Natural killer cell (primary cell): ENCODE data around the gene THPO. TPM values are rescaled to one million over a fixed set of nuclear protein-coding genes. Genes with fewer than 3 reads are reported as not detected.

Experiments used
- ATAC-seq, 3 donors: fragments of 150-1000 bp in 2 of 3; fragments of 200-7000 bp in 1 of 3; cut with Tn5 transposase; 1 replicate in 1 of 3; 2 replicates in 2 of 3; pipeline ENCODE4 v1.10.0; 2021; ENCODE audit warnings: mild to moderate bottlenecking in 2 of 3, moderate library complexity in 2 of 3
- DNase-seq, 2 donors: peaks; one replicate each; pipeline versions ENCODE4 v3.0.0 to v3.0.0-alpha.2; 2013 to 2021; ENCODE audit warnings: mixed read lengths in 1 of 2
- H3K27ac ChIP-seq: one replicate; pipeline ENCODE4 v1.5.1; 2013; ENCODE audit warnings: mild to moderate bottlenecking, low read length
- H3K27me3 ChIP-seq: one replicate; pipeline ENCODE4 v1.6.1; 2013; ENCODE audit warnings: low read length; ENCODE audit not compliant: control insufficient read depth, insufficient read depth
- H3K36me3 ChIP-seq: one replicate; pipeline ENCODE4 v1.6.1; 2013; ENCODE audit warnings: low read length; ENCODE audit not compliant: control insufficient read depth, insufficient read depth
- H3K4me1 ChIP-seq: one replicate; pipeline ENCODE4 v1.6.1; 2013; ENCODE audit warnings: low read length; ENCODE audit not compliant: control insufficient read depth, insufficient read depth
- H3K4me3 ChIP-seq: one replicate; pipeline ENCODE4 v1.5.1; 2013; ENCODE audit warnings: low read length
- H3K9me3 ChIP-seq: one replicate; pipeline ENCODE4 v1.6.1; 2013; ENCODE audit warnings: low read length; ENCODE audit not compliant: control insufficient read depth, insufficient read depth
- H3K27ac Mint-ChIP-seq, 2 donors: one replicate each; pipeline ENCODE4 v1.8.0; 2022; ENCODE audit warnings: mild to moderate bottlenecking in 2 of 2, mixed read lengths in 2 of 2, moderate library complexity in 1 of 2
- H3K27me3 Mint-ChIP-seq, 2 donors: one replicate each; pipeline ENCODE4 v1.8.0; 2022; ENCODE audit warnings: low read depth in 2 of 2, mixed read lengths in 2 of 2
- H3K36me3 Mint-ChIP-seq: one replicate; pipeline ENCODE4 v1.8.0; 2022; ENCODE audit warnings: mixed read lengths
- H3K4me1 Mint-ChIP-seq, 2 donors: one replicate each; pipeline ENCODE4 v1.8.0; 2022; ENCODE audit warnings: mixed read lengths in 2 of 2
- H3K4me3 Mint-ChIP-seq: one replicate; pipeline ENCODE4 v1.8.0; 2022; ENCODE audit warnings: mild to moderate bottlenecking, moderate library complexity, mixed read lengths
- H3K9me3 Mint-ChIP-seq, 2 donors: one replicate each; pipeline ENCODE4 v1.8.0; 2022; ENCODE audit warnings: mixed read lengths in 2 of 2
- WGBS: methylation state at CpG from one replicate; pipeline ENCODE4 v1.1.7; 2013; ENCODE audit warnings: missing lambda C conversion rate; ENCODE audit not compliant: insufficient coverage; 5-methylcytosine and 5-hydroxymethylcytosine counted together
- intact Hi-C: fragments of 100-400 bp; cut with micrococcal nuclease; formaldehyde crosslinking; loops from one replicate; pipeline ENCODE4 v1.14.2; 2022
- total RNA-seq, 4 donors: library from RNA; stranded (reverse); fragments of 120-200 nt in 1 of 4; gene quantifications; one replicate each; pipeline versions ENCODE4 v1.2.3 to v1.2.4, GENCODE V29; 2013 to 2022
- TF ChIP-seq, protein P1 (sequence below): fragments of 200-600 bp; IDR thresholded peaks from one replicate; pipeline ENCODE4 v1.8.0; 2022; ENCODE audit warnings: antibody characterized with exemption

THPO gene
- total RNA-seq, 3 donors from 2014 or later (not counting 1 experiment from before 2014, with no cell fraction given), result not detected

GRCh38 chr3:184378651-184379357, 797 bp upstream of the THPO start:
- DNase-seq (no peak), ATAC-seq (no peak)
- TF ChIP-seq, protein P1, sequence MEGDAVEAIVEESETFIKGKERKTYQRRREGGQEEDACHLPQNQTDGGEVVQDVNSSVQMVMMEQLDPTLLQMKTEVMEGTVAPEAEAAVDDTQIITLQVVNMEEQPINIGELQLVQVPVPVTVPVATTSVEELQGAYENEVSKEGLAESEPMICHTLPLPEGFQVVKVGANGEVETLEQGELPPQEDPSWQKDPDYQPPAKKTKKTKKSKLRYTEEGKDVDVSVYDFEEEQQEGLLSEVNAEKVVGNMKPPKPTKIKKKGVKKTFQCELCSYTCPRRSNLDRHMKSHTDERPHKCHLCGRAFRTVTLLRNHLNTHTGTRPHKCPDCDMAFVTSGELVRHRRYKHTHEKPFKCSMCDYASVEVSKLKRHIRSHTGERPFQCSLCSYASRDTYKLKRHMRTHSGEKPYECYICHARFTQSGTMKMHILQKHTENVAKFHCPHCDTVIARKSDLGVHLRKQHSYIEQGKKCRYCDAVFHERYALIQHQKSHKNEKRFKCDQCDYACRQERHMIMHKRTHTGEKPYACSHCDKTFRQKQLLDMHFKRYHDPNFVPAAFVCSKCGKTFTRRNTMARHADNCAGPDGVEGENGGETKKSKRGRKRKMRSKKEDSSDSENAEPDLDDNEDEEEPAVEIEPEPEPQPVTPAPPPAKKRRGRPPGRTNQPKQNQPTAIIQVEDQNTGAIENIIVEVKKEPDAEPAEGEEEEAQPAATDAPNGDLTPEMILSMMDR, result no peak
- peaks cover 23% of the 10 kb centered on the region for H3K27me3 ChIP-seq
- Mint-ChIP-seq H3K4me3 (peak overlapping the region; percentile 83), H3K9me3 (no peaks in the 10 kb centered on the region), H3K4me1 (peaks cover 0 to 20% of the 10 kb centered on the region in 2 donors), H3K36me3 (no peaks in the 10 kb centered on the region), H3K27me3 (peaks cover 47 to 72% of the 10 kb centered on the region in 2 donors), H3K27ac (no peak overlapping the region)
- H3K4me1 ChIP-seq, result peaks cover 14% of the 10 kb centered on the region
- no peaks in the 10 kb centered on the region for H3K9me3 ChIP-seq
- WGBS, result 92% methylated on average over 10 of the region's 10 CpGs
- H3K4me3 ChIP-seq, result no peak overlapping the region
- H3K27ac ChIP-seq, result no peak overlapping the region
- intact Hi-C loops, result no loop called here
- H3K36me3 ChIP-seq, result no peaks in the 10 kb centered on the region

DNA sequence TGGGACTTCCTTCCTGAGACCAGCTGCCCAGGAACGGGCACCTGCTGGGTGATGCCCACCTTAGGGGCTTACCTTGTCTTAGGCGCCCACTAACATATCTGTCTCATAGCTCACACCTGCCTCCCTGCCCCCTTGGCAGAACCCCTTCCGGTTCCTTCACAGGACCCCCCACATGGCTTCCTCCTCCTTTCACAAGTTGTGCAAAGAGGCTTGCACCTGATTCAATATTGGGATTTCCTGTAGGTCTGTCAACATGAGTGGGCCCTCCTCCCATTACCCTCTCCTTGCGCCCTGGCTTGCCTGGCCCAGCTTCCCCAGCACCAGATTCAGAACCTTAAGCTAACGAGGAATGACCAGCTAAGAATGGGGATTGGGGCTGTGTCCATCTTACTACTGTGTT, 633 bp downstream of the THPO start:
- Mint-ChIP-seq H3K4me1 (peaks cover 0 to 20% of the 10 kb centered on the region in 2 donors), H3K4me3 (no peak overlapping the region), H3K27ac (no peak overlapping the region), H3K36me3 (no peaks in the 10 kb centered on the region), H3K27me3 (peaks cover 47 to 66% of the 10 kb centered on the region in 2 donors), H3K9me3 (no peaks in the 10 kb centered on the region)
- H3K36me3 ChIP-seq, result no peaks in the 10 kb centered on the region
- WGBS, result 53% methylated on average over 5 of the region's 5 CpGs
- ATAC-seq (no peak), DNase-seq (no peak)
- TF ChIP-seq, protein P1, result no peak
- H3K9me3 ChIP-seq, result no peaks in the 10 kb centered on the region
- no peak overlapping the region for H3K4me3 ChIP-seq
- peaks cover 18% of the 10 kb centered on the region for H3K27me3 ChIP-seq
- H3K4me1 ChIP-seq, result peaks cover 14% of the 10 kb centered on the region
- H3K27ac ChIP-seq, result no peak overlapping the region
- intact Hi-C loops, result no loop called here

DNA sequence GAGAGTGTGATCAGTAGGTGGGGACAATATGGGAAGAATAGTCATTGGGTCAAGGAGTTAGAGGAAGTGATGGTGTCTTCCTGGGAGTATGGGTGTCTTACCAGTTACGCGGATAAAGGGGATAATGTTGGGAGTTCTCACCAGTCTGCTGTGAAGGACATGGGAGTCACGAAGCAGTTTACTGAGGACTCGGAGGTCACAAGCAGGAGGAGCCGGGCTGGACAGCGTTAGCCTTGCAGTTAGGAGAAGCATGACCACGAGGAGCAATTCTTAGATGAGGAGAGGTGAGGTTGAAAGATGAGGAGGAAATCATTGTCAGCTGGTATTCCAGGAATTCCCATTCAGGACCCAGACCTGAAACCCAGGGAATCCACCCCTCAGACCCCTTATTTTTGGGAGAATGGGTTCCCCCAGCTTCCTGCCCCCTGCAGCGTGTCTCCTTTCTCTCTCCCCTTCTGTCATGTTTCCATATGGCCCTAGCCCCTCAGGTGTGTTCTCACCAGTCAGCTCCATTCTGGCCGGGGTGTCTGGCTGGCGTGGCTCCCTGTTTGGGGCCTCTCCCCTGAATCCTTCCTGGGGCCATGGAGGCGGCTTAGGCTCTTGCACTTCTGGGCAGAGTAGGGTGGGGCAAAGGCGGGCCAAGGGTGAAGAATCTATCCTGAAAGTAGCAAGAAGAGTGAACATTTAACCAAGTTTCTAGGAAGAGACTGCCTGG, 2.1 kb downstream of the THPO start:
- Mint-ChIP-seq H3K9me3 (no peaks in the 10 kb centered on the region), H3K27me3 (peaks cover 47 to 52% of the 10 kb centered on the region in 2 donors), H3K27ac (no peak overlapping the region), H3K4me1 (peaks cover 0 to 18% of the 10 kb centered on the region in 2 donors), H3K4me3 (no peak overlapping the region), H3K36me3 (no peaks in the 10 kb centered on the region)
- no peak overlapping the region for H3K27ac ChIP-seq
- H3K27me3 ChIP-seq, result peaks cover 8% of the 10 kb centered on the region
- peaks cover 5% of the 10 kb centered on the region for H3K4me1 ChIP-seq
- TF ChIP-seq, protein P1, result no peak
- H3K4me3 ChIP-seq, result no peak overlapping the region
- no peak for ATAC-seq
- intact Hi-C loops, result no loop called here
- 88% methylated on average over 12 of the region's 12 CpGs for WGBS
- H3K36me3 ChIP-seq, result no peaks in the 10 kb centered on the region
- no peaks in the 10 kb centered on the region for H3K9me3 ChIP-seq
- no peak for DNase-seq
